ENCODE data around the gene DGCR6L.
"Not testable (repeated sequence)": the region's sequence is repeated elsewhere in the genome, so short reads cannot be mapped to it uniquely, and the experiment has no call there.

DGCR6L gene

GRCh38 chr22:20273758-20274181 is 46.1 kb downstream of the DGCR6L start:
- no peak for FAIRE-seq
- no peak for DNase-seq (ENCODE audit: insufficient read length)
- TF ChIP-seq POLR2AphosphoS5 (IDR thresholded peaks at IDR 0.05; ENCODE audit: low read depth, low read length) (no peak), TAF1 (IDR thresholded peaks at IDR 0.05; ENCODE audit: borderline replicate concordance, low read depth, low read length) (no peak), POLR2A (IDR thresholded peaks at IDR 0.05; ENCODE audit: low read depth, low read length) (no peak)

DNA sequence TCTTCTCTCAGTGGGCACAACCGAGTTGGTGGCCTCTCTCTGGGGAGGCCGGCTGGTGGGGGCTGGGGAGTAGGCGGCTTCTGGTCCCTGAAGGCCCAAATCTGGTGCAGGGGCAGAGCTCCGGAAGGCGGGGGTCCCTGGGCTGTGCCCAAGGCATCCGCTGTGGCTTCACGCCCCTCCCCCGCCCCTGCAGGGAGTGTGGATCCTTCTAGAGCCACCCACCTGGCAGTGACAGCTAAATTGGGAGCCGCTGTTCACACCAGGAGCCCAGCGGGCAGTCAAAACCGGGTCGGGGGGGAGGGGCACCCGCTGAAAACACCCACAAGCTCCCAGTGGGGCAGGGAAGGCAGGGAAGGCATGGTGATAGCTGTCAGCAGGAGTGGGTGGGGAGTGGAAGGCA is 47.2 kb downstream of the DGCR6L start:
- FAIRE-seq (no peak), DNase-seq (ENCODE audit: insufficient read length) (no peak)
- no peak for TF ChIP-seq POLR2A (IDR thresholded peaks at IDR 0.05; ENCODE audit: low read depth, low read length)
- no peak for TF ChIP-seq TAF1 (IDR thresholded peaks at IDR 0.05; ENCODE audit: borderline replicate concordance, low read depth, low read length)
- no peak for TF ChIP-seq POLR2AphosphoS5 (IDR thresholded peaks at IDR 0.05; ENCODE audit: low read depth, low read length)

GRCh38 chr22:20272174-20272573 is 47.7 kb downstream of the DGCR6L start:
- FAIRE-seq (no peak), DNase-seq (ENCODE audit: insufficient read length) (no peak)
- TF ChIP-seq POLR2AphosphoS5 (IDR thresholded peaks at IDR 0.05; ENCODE audit: low read depth, low read length) (no peak), POLR2A (IDR thresholded peaks at IDR 0.05; ENCODE audit: low read depth, low read length) (no peak), TAF1 (IDR thresholded peaks at IDR 0.05; ENCODE audit: borderline replicate concordance, low read depth, low read length) (no peak)

DNA sequence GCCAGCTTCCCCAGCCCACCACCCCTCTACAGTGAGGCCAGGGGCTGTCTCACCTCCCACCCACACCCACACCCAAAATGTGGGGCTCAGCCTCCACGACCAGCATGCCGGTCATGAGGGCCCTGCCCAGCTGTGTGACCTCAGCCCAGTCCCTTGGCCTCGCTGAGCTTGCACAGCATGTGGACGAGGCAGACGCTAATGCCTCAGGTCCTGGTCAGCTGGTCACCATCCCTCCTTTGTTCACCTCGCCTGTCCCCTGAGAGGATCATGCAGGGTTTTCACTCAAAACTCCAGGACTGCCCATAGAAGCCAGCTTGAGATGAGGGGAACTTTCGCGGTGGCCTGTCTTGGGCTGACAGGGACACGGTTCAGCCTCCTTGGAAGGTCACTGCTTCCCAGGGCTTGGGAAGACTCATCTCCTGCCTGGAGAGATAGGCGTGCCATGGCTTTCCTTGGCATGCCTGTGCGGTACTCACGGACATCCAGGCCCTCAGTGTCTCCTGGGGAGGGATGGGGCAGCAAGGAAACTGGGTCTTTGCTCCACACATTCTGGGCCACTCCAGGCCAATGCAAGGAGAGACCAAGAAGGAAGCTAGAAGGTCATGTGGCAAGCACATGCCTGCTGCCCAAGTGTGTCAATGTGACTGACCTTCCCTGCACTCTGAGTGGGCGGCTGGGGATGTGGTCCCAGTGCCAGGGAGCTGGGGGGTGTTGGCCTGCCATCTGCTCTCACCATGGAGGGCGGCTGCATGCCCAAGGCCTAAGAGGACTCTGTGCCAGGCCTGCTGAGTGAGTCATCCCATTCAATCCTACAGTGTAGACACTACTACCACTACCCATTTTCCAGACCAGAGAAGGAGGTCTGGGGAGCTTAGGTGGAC is 48.5 kb downstream of the DGCR6L start:
- TF ChIP-seq POLR2A (IDR thresholded peaks at IDR 0.05; ENCODE audit: low read depth, low read length), result no peak
- TF ChIP-seq TAF1 (IDR thresholded peaks at IDR 0.05; ENCODE audit: borderline replicate concordance, low read depth, low read length), result no peak
- TF ChIP-seq POLR2AphosphoS5 (IDR thresholded peaks at IDR 0.05; ENCODE audit: low read depth, low read length), result no peak
- DNase-seq (ENCODE audit: insufficient read length) (no peak), FAIRE-seq (no peak)

DNA sequence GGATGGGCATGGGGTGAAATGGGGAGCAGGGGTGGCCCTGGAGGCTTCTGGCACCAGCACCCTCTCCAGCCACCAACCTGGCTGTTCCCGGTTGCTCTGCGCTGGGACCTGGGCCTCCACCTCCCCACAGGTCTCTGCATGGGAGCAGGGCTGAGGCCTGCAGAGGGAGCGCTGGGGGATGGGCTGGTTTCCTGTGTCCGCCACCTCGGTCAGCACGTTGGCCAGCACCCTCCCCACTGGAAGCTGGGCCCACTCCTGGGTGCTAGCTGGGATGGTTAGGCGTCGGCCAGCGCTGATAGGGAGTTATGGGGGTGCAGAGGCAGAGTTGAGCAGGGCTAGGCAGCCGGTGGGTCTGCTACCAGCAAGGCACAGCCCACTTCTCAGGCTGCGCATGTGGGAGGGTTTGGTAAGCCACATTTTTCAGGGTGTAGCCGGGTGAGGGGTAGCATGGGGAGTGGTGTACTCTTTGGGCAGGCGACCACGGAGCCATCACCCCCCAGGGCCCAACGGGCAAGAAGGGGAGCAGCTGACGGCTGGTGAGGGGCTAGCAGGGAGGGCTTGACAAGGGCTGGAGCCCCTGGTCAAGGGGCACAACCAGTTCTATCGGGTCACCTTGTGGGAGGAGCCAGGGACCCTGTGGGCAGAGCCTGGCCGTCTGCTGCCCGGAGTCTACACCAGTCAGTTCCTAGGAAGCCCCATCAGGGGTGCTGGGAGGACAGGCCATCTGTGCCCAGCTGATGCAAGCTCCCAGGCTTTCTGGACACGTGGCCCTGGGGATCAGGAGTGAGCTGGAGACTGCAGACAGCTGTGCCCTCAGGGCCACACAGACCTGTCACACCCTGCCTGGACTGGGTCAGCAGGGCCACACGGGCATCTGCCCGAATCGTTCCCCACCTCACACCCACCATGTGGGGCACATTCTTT is 49.4 kb downstream of the DGCR6L start:
- DNase-seq (ENCODE audit: insufficient read length); FAIRE-seq: not testable (repeated sequence)

GRCh38 chr22:20269673-20270072 is 50.2 kb downstream of the DGCR6L start:
- DNase-seq (ENCODE audit: insufficient read length); FAIRE-seq: not testable (repeated sequence)

DNA sequence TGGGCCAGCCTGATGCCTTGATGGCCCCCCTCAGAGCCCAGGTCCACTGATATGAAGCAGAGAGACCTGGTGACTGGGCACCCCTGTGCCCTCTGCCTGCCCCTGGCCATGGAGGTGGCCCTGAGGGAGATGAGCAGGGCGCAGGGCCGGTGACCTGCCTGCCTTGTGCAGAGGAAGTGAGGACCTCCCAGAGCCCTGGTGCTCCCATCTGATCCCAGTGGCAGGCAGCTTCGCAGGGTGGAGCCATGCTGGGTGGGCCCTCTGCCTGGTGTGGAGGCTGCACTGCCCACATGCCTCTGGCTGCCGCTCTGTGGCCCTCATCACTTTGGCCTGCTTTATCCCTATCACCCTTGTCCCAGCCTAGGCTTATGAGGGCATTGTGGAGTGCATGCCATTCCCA is 50.7 kb downstream of the DGCR6L start:
- not testable (repeated sequence) for DNase-seq (ENCODE audit: insufficient read length); FAIRE-seq

DNA sequence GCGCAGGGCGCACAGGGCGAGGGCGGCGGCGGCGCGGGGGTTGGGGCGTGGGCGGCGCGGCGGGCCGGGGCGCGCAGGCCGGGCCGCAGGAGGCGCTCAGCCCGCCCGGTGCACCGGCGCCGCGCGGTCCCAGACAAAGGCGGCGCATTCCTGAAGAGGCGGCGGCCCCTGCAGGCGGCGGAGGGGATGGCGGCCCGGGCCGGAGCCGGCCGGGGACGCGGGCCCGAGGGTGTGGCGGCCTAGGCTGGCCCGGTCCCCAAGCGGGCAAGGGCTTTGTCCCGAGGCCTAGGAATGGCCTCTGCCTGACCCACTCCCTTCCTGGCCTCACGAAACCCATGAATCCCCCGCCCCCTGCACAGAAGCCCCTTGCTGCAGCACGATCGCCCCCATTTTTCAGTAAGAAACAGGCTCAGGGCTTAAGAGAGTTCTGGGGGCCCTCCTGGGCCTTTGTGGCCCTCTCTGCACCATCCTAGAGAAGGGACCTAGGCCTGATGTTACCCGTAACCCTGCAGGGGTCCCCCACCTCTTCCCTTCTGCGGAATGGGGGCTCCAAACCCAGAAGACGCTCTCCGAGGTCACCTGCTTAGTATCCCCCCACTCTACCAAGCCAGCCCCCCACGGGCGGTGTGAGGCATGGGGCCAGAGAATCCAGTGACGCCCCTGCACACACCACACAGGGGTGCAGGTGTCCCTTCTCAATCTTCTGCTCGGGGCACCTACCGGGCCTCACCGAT is 51.4 kb downstream of the DGCR6L start, which contains the start of gene RTN4R:
Gene RTN4R (minus strand): TSS at position 40 of the 734 bp plus-strand sequence. CDS start 226 bp downstream, outside the sequence.
- DNase-seq (ENCODE audit: insufficient read length) (peak; percentile 71), FAIRE-seq (no peak)
- TF ChIP-seq POLR2AphosphoS5 (IDR thresholded peaks at IDR 0.05; ENCODE audit: low read depth, low read length) (no peak), POLR2A (IDR thresholded peaks at IDR 0.05; ENCODE audit: low read depth, low read length) (no peak), TAF1 (IDR thresholded peaks at IDR 0.05; ENCODE audit: borderline replicate concordance, low read depth, low read length) (no peak)

GRCh38 chr22:20267441-20268278 is 52.2 kb downstream of the DGCR6L start:
- TF ChIP-seq POLR2AphosphoS5 (IDR thresholded peaks at IDR 0.05; ENCODE audit: low read depth, low read length) (no peak), TAF1 (IDR thresholded peaks at IDR 0.05; ENCODE audit: borderline replicate concordance, low read depth, low read length) (no peak), POLR2A (IDR thresholded peaks at IDR 0.05; ENCODE audit: low read depth, low read length) (no peak)
- FAIRE-seq, result no peak
- no peak for DNase-seq (ENCODE audit: insufficient read length)

DNA sequence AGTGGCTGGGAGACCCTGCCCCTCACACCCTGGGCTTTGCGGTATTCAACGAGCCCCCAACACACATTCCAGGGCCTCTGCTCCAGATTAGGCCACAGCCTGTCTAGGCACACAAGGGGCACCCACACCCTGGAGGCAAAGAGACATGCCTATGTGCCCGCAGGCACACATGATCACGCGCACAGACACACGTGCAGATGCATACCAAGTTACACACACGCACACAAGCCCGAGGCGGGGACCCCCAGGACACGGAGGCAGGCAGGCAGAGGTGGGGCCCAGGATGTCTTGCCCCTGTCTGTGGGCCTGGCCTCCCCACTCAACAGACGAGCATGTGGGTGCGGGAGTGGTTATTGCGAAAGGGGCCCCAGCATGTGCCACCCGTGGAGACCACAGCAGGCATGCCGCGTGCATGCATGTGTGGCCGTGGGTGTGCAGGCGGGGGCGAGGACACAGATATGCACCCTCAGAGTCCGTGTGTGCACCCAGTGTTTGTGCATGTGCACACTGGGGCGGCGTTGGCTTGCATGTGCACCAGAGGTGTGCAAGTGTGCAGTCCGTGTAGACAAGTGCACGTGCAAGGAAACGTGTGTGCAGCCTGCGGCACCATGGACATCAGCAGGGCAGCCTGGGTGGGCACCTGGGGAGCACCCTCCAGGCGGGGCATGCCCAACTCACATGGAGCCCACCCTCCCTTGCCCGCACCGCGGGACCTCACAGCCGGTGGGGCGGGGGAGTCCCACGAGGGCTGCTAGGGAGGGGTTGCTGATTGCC is 53.0 kb downstream of the DGCR6L start:
- not testable (repeated sequence) for DNase-seq (ENCODE audit: insufficient read length); FAIRE-seq

DNA sequence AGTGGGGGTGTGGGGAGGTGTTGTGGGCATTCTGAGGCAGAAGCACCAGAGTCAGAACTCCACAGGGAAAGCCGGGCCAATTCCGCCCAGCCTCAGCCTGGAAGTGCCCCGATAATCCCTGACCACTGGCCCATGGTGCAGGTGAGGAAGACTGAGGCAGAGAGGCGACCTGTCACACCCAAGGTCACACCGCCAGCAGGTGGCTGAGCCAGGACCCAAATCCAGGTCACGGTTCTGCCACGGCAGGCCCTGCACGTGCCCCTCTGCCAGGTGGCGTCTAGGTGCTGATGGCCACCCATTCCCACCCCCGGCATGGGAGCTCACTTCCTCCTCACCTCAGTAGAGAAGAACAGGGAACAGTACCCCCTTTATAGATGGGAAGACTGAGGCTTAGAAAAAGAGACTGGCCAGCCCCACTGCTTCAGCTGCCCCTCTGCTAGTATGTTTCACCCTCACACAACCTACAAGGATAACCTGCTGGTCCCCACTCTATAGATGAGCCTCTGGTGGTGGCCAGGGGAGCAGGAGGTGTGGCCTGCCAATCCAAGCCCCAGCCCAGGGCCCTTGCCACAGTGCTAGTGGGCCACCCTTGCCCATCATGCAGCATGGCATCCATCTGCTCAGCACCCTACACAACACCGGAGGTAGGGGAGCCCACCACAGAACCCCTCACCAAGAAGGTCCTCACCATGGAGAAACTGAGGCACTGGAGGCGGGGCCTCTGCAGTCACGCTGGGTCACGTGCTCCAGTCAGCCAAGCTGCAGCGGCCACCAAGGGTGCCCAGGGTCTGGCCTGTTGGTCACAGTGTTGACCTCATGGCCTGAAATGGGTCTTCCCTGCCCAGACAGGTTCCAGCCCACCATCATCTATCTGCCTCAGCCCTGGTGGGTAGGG is 53.8 kb downstream of the DGCR6L start:
- DNase-seq (ENCODE audit: insufficient read length); FAIRE-seq: not testable (repeated sequence)
